HG02943 (cell line): ENCODE data around the gene SIN3B.

Experiments used
- ATAC-seq: cut with Tn5 transposase; IDR thresholded peaks from one replicate; pipeline ENCODE4 v1.9.1; 2021; ENCODE audit warnings: mild to moderate bottlenecking, low read depth, moderate library complexity; ENCODE audit not compliant: unreplicated experiment

SIN3B gene

GRCh38 chr19:16887353-16888265 lies 58.4 kb downstream of the SIN3B start:
- ATAC-seq, result no peak

GRCh38 chr19:16888629-16889365 lies 59.6 kb downstream of the SIN3B start, which contains the start of gene F2RL3:
F2RL3 (plus strand) TSS chr19:16888999; CDS start chr19:16889190, 191 bp downstream.
- ATAC-seq, result no peak

GRCh38 chr19:16889366-16889882 lies 60.2 kb downstream of the SIN3B start:
- no peak for ATAC-seq

GRCh38 chr19:16889883-16890460 lies 60.8 kb downstream of the SIN3B start:
- ATAC-seq, result no peak

- ATAC-seq, result no peak
Measured at GRCh38 chr19:16890461-16891184, 61.4 kb downstream of the SIN3B start.

- ATAC-seq, result no peak
Measured at GRCh38 chr19:16891696-16892382, 62.6 kb downstream of the SIN3B start.

GRCh38 chr19:16892436-16892835 lies 63.2 kb downstream of the SIN3B start:
- ATAC-seq, result no peak

GRCh38 chr19:16892868-16893685 lies 63.9 kb downstream of the SIN3B start:
- no peak for ATAC-seq

GRCh38 chr19:16893686-16893989 lies 64.4 kb downstream of the SIN3B start:
- ATAC-seq, result no peak

GRCh38 chr19:16894080-16894479 lies 64.9 kb downstream of the SIN3B start:
- no peak for ATAC-seq

GRCh38 chr19:16895467-16896145 lies 66.4 kb downstream of the SIN3B start:
- no peak for ATAC-seq

GRCh38 chr19:16896146-16897028 lies 67.2 kb downstream of the SIN3B start:
- no peak for ATAC-seq

- no peak for ATAC-seq
Measured at GRCh38 chr19:16897029-16897855, 68.0 kb downstream of the SIN3B start.

GRCh38 chr19:16897856-16898161 lies 68.6 kb downstream of the SIN3B start:
- ATAC-seq, result no peak

- ATAC-seq, result no peak
Measured at GRCh38 chr19:16898361-16899015, 69.3 kb downstream of the SIN3B start.

GRCh38 chr19:16899566-16900075 lies 70.4 kb downstream of the SIN3B start:
- no peak for ATAC-seq
